NCI-H1436 (cell line): ENCODE data around the gene LRRC27.

Source experiments
- DNase-seq: peaks from one replicate; lab custom pipeline; 2025; lab: John Stamatoyannopoulos, UW

LRRC27 gene

DNA sequence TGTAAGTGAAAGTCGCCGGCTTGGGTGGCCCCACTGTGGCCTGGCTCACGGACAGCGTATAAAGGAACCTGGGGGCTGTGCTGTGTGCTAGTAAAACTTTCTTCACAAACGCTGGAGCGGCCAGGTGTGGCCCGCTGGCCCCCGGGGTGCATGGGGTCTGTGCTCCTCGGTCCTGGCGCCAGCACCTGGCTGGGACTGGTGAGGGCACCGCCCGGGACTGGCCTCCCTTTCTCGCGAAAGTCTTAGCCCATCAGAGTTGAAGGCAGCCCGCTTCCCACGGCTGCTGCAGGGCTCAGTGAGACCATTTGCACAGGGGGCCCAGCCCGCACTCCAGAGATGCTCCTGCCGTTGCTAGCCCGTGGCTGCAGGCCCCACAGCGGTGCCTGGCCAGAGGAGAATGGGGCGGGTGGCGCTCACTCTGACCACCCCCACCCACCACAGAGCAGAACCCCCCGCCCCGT is 70.8 kb downstream of the LRRC27 start:
- DNase-seq, result no peak

DNA sequence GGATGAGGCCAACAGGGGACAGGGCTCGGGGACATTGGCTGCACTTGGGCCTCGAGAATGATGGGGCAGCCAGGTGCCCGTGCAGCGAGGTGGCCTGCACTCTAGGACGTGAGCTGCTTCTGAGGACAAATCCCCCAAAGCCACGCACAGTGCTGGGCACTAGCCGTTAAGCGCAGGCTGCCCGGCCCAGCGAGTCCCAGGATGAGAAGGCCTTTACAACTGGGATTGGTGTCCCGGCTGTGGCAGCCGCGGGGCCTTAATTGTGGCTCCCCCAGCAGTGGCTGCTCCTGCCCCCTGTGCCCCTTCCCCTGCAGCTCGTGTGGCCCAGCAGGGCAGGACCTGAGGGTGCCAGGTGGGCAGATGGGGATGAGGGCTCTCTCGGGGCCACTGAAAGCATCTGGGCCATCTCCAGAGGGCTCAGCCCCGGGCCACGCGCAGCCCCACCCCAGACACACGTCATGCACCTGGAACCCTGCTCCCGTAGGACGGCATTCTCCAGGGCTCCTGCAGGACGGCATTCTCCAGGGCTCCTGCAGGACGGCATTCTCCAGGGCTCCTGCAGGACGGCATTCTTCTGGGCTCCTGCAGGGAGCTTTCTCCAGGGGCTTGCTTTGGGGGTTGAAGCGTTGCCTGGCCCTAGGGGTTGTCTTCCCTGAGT is 71.6 kb downstream of the LRRC27 start:
- DNase-seq, result no peak

DNA sequence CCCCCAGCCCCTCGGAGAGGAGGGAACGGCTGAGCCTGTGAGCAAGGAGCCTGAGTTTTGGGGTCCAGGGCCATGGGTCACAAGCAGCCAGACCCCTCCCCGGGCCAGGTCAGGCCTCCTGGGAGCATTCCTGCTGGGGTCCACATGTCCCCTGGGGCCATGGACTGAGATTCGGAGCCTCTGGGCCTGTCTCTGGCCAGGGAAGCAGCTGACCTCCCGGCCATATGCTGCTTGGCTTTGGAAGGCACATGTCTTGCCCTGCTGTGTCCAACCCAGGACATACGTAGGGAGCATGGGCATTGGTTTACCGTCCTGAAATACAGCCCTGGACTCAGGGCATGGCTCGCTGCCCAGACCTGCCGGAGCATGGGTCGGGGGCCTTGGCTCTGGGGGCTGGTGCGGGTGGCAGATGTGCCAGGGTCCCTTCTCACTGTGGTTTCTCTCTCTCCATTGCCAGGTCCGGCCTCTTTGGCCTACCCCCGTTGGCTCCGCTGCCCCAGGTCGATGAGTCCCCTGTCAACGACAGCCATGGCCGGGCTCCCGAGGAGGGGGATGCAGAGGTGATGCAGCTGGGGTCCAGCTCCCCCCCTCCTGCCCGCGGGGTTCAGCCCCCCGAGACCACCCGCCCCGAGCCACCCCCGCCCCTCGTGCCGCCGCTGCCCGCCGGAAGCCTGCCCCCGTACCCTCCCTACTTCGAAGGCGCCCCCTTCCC is 72.3 kb downstream of the LRRC27 start:
- DNase-seq, result no peak

DNA sequence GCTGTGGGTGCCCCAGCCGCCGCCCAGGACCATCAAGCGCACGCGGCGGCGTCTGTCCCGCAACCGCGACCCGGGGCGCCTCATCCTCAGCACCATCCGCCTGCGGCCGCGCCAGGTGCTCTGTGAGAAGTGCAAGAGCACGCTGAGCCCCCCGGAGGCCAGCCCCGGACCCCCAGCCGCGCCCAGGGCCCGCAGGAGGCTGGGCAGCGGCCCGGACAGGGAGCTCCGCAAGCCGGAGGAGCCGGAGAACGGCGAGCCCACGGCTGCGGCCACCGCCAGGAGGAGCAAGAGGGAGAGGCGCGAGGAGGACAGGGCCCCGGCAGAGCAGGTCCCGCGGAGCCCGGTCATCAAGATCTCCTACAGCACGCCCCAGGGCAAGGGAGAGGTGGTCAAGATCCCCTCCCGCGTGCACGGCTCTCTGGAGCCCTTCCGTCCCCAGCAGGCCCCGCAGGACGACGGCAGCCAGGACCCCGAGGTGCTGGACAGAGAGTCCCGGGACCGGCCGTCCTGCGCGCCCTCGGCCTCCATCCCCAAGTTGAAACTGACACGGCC is 73.0 kb downstream of the LRRC27 start:
- DNase-seq, result no peak

DNA sequence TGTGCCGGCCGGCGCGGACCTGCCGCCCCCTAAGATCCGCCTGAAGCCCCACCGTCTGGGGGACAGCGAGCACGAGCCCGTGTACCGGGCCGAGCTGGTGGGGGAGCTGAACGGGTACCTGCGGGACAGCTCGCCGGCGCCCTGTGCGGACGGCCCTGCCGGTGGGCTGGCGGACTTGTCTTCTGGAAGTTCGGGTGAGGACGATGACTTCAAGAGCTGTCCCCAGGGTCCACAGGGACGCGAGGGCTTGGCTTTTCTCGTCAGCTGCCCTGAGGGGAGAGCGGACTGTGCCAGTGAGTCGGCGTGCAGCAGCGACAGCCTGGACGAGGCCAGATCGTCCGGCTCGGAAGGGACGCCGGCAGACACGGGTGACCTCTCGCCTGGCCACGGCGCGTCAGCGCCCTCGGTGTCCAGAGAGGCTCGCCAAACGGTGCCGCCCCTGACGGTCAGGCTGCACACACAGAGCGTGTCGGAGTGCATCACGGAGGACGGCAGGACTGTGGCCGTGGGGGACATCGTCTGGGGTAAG is 73.5 kb downstream of the LRRC27 start:
- DNase-seq, result no peak

DNA sequence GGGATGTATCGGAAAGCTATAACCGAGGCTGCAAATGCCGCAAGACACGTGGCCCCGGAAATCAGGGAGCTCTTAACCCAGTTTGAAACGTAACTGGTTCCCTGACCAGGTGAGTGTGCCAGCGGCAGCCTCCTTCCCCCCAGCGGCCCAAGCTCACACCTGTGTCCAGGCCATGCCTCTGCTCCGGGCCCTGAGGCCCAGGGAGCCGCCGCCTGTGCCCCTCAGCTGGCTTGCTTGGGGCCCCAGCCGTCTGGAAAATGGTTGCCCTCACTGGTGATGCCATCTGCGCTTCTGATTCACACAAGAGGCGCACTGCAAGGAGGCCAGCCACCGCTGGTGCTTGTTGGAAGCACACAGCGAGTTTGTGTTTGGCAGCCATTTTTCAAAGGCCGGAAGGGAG is 74.2 kb downstream of the LRRC27 start:
- no peak for DNase-seq

DNA sequence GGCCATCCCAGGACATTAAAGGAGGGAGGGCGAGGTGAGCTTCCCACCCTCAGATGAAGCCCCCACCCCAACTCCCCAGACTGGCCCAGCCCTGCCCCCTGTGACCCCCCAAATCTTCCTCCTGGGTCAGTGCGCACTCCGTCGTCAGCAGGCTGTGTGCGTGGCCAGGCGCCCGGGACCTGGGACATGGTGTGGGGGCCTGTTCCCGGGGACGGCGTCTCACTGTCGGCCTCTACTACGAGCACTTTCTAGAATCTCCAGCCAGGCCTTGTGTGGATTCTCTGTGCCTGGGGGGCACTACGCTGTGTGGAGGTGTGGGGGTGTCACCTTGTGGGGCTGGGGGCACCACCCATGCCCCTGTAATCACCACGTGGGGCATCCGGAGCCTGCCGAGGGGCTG is 74.8 kb downstream of the LRRC27 start:
- DNase-seq, result no peak

DNA sequence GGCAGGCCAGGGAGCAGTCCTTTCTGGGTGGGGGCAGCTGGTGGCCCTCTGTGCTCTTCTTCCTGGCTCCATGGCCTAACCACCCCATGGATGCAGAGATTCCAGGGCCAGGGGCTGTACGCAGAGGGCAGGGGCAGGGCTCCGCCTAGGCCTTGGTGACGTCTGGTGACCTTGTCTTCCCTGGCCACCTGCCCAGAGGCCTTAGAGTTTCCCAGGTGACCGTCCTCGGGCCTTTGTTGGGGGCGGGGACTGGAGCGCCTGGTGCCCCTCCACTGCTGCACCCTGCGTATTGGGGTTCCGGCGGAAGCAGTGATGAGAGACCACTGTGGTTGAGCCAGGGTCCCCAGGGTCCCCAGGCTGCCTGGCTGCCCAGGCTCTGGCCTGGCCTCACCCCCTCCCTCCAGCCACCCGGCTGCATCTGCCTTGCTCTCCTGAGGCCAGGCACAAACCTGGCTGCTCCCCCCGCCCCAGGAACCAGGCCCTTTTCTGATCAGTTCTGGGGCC is 75.3 kb downstream of the LRRC27 start:
- no peak for DNase-seq

DNA sequence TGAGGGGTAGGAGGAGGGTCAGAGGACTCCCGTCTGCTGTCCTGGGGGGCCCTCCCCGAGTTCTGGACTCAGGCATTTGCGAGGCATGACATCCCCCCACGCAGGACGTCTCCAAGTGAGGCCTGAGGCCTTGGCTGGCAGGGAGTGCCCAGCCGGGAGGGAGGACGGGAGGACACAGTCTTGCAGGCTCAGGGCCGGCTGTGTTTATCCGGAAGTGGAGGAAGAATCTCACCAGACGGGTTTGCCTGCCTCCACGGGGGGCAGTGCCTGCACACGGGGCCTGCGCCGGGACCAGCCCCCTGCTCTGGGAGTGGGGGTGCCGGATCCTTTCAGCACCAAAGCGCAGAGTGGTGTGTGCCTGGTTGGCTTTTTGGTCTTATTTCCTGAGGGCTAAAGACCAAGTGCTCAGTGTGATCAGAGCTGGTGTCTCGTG is 75.9 kb downstream of the LRRC27 start:
- DNase-seq, result no peak

DNA sequence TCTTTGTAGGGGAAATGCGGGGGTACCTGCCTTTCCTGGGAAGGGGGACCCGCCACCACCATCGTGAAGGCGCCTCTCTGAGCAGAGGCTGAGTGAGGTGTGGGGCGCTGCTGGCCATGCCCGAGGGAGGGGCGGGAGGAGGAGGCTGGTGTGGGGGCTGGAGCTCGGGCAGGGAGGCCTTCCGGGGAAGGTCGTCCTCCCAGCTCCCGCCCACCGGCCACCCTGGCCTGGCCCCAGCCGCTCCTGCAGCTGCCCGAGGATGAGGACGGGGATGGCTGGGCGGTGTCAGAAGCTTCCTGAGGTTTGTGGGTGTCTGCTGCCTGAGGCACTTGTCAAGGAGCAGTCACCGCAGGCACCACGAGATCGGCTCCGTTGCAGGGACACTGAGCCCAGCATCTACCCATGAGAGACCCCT is 76.4 kb downstream of the LRRC27 start:
- no peak for DNase-seq

DNA sequence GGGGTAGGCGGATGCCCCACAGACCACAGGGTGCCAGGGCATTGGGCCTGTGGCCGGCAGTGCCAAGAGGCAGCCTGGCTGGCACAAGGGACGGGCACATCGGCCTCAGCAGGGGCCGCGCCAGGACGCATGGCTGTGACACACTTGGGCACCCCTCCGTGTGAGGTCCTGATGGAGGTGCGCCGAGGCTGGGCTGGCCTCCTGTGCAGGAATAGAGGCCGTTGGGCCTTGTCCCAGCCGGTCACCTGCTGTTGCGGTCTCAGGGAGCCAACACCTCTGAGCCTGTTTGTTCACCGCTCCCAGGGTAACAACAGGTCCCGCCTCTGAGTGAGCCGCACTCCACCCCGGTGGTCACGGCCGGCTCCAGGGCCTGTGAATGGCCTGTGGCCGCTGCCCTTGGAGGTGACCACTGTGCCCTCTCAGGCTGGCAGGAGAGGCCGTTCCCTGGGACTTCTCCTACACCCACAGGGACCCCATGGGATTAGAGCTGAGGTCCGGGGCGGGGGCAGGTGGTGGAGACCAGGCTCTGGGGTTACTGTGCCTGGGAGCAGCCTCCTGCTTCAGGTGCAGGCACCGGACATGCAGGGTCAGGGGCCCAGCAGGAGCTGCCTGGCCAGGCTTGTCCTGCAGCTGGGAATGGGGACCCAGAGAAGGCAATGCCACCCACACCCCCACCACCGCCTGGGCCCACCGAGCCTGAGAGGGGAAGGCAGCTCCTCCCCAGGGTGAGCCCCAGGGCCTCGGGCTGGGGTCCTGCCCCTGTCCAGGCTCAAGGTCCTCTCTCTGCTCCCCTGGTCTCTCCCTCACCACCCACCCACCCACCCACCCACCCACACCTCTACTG is 77.1 kb downstream of the LRRC27 start:
- no peak for DNase-seq

DNA sequence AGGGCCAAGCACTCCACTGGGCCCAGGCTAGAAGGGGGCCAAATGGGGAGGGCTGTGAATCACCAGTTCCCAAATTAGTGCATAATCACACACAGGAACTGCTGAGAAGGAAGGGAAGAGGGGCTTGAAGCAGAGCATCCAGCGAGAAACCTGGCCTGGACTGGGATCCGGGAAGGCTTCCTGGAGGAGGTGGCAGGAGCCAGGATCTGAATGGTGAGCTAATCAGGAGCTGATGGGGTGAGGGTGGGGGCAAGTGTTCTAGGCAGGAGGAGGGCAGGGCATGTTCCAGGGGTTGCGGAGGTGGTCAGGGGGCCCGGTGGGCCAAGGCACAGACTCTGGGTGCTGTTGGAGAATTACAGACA is 77.7 kb downstream of the LRRC27 start:
- DNase-seq, result no peak

DNA sequence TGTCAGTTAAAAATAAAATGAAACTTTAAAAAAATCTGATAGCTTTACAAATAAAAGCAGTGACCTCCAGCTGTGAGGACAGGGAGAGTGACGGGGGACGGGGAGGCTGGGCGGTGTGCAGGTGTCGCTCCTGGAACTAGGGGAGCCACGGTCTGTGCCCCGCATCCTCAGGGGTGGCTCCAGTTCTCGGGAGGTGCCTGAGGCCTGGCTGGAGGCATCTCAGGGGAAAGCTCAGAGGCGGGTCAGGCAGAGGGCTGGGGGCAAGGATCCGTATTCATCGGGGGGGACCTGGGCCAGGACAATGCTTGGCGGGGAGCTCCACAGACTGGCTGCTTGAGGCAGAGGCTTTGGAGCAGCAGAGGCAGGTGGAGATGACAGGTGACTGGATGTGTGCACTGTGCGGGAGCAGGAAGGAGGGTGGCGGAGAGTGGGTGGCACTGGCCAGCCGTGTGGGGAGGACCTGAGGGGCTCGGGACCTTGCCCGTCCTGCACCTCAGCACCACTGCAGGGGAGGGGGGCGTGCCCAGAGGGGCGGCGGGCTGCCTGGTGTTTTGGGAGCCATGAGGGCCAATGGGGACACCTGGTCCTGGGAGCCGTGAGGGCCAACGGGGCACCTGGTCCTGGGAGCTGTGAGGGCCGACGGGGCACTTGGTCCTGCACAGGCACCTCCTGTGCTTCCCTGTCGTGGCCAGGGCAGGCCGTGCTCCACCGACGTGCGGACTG is 78.2 kb downstream of the LRRC27 start:
- DNase-seq, result no peak

DNA sequence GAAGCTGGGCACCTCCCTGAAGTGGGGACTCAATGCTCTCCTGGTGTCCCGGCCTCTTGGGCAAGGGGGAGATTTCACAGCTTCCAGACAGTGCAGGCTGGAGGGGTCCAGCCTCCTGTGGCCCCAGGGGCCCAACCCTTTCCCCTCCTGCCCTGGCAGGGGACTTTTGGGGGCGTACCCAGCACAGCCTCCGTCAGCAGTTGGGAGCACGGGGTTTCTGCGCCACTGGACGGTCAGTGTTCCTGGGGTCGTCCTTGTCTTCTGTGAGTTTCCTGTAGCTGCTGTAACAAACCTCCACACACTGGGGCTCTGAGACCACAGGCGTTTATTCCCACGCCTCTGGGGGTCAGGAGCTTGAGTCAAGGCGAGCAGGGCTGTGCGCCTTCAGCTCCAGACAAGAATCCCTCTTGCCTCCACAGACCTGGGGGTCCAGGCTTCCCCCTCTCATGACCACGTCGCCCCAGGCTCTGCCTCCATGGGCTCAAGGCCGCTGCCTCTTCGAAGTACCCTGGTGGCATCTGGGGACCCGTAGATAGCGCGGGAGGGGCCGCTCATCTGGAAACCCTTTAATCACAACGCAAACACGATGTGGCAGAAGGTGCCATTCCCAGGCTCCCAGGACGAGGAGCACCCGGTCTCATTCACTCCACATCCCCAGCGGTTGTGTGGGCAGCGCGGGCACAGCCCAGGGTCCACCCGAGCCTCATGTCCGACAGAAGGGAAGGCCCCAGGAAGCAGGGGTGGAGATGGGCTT is 79.0 kb downstream of the LRRC27 start:
- no peak for DNase-seq

DNA sequence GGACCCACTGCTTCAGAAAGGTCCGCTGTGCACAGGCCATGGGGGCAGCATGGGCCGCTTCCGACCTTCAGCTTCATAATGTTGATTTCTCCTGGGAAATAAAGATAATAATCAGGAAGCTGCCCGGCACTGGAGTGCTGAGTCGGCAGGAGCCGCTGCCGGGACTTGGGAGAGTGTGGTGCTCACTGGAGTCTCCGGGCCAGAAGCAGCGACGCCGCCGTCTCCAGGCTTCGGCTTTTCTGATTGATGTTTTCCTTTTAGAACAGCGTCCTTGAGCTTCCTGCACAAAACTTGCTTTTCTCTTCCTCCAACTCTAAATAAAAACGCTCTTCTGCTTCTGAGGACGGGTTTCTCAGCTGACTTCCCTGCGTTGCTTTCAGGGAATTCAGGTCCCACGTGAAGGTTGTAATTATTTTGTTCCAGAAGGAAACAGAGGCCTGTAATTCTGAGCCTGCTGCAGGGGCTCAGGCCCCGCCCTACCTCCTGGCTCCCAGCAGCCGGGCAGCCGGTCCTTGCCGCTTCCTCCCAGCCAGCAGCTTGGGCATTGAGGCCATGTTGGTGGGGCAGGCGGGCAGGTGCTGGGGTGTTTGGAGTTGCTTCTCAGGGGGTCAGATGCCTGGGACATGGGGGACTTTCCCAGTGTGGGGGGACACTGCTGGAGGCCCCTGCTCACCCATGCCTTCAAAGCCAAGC is 79.7 kb downstream of the LRRC27 start:
- DNase-seq, result no peak

DNA sequence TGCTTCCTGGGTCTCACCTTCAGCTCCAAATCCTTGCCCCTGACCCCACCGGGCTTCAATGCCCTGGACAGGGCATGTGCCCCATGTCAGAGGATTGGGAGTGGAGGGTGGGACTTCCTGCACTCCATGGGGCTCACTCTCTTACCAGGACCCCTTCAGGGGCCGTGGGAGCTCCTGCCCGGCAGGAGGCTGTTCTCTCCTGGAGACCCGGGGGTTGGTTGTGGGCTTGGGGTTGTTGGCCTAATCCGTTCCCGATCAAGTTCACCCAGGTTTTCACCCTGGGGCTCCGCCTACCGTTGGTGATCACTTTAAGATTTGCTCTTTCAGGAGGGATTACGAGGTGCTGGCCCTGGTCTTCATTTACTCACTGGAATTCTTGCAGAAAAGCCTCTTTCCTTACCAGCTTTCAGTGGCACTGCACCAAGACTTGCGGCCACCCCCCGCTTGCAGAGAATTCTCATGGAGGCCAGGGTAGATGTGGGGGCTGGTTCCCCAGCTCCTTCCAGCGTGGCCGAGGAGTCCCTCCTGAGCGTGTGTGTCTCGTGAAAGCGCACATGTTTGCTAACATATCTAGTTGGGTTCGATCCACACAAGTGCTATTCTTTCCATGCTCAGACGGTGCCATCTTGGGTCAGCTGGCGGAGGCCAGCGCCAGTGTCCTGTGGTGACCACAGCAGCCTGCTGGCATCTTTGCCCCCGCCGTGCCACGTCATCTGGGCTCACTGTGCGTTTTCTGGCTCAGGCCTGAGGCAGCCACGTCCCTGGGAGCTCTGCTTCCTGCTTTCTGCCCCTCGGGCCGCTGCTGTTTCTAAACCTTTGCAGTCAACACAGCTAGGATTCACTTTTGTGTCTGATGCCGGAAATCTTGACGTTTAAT is 80.6 kb downstream of the LRRC27 start:
- no peak for DNase-seq

DNA sequence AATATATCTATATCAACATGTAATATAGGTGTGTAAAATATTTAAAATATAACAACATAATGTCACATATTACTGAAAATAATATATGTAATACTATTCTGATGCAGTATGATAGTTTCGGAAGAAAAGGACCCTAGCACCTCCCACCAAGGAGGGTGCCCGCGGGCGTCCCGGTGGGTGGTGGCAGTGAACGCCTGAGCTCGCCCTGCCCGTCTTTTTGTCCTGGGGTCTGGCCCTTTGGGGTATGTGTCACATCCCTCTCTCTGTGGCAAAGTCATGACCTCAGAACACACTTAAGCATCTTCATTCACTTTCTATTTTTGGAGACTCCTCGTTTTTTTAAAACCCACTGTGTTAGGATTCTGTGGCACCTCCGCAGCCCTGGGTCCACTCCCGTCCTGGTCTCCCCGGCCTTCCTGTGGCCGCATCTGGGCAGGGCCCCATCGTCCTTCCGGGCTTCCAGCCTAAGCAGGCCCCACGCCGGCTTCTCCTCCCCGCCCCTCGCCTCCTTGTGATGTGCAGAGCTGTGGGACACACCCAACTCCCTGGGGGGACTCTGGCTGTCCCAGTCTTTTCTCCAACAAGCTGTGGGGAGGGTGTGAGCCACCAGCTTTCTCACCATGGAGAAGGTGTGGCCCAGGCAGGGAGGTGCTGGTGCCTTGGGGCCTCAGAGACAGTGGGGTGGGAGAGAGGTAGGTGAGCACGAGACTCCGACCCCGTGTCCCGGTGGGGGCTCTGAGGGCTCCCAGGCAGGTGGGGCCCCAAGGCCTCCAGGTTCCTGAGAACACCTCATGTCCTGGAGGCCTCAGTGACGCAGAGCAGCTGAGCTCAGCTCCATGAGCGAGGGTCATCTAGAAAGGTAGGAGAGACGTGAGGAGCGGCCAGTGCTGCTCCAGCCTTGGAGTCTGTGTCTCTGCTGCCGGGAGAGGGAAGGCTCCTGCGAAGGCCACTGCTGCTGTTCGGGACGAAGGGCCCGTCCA is 81.5 kb downstream of the LRRC27 start:
- DNase-seq, result no peak
